Measurements from ENCODE around the gene RBM33. TPM values are rescaled to one million over a fixed set of nuclear protein-coding genes. Genes with fewer than 3 reads are reported as not detected.

Gene RBM33
- total and polyA plus RNA-seq, 2 of the 4 experiments (the other 2 are of a cell fraction) = 7.3 to 10.8 TPM

- H3K56ac ChIP-seq (ENCODE audit: extremely low read depth, insufficient read depth, low read length) = no peak overlapping the region
- peaks cover 17 to 38% of the 10 kb centered on the region in 2 experiments for H3K79me1 ChIP-seq (ENCODE audit: low read depth in 1 of 2, low read length in 2 of 2)
- H4K8ac ChIP-seq (ENCODE audit: low read depth in 2 of 2, low read length in 2 of 2) = no peak overlapping the region
- H4K91ac ChIP-seq (ENCODE audit: insufficient read depth, low read depth, low read length) = no peak overlapping the region
- H3K14ac ChIP-seq (replicated peaks; ENCODE audit: low read depth, low read length) = no peak overlapping the region
- no peak overlapping the region for H3K4me3 ChIP-seq (ENCODE audit: insufficient read depth, low read depth, low read length)
- H2BK20ac ChIP-seq (ENCODE audit: low read depth, low read length) = no peak overlapping the region
- intact Hi-C loops (cut with micrococcal nuclease) (no loop called here), in situ Hi-C loops (cut with MboI; ENCODE audit: low sequenced_read_pairs) (no loop called here), dilution Hi-C loops (cut with HindIII; ENCODE audit: low sequenced_read_pairs, unreplicated experiment) (no loop called here)
- no peak overlapping the region for H2BK15ac ChIP-seq (ENCODE audit: low read depth, low read length)
- peaks cover 41% of the 10 kb centered on the region for H4K20me1 ChIP-seq (ENCODE audit: insufficient read depth, low read length)
- no CpG with 5 or more reads among the region's 5 CpGs for WGBS, 2 experiments (ENCODE audit: extremely low coverage in 2 of 2, insufficient read length in 1 of 2)
- no peak overlapping the region for H2BK5ac ChIP-seq (ENCODE audit: low read depth, low read length, poor library complexity, severe bottlenecking)
- no peak overlapping the region for H2AFZ ChIP-seq (replicated peaks; ENCODE audit: low read length, poor library complexity)
- H2AK9ac ChIP-seq (replicated peaks; ENCODE audit: low read depth, low read length, poor library complexity) = no peak overlapping the region
- BruUV-seq (replicated peaks) = no TSS peak
- no peak overlapping the region for H3K9ac ChIP-seq (ENCODE audit: low read depth, low read length)
- DNase-seq (no peak), ATAC-seq (ENCODE audit: low read depth) (no peak)
- H3K27me3 ChIP-seq (ENCODE audit: control insufficient read depth, insufficient read depth, low read length) = no peaks in the 10 kb centered on the region
- peaks cover 1% of the 10 kb centered on the region; the same call in 1 of the 2 replicates for H3K36me3 ChIP-seq (ENCODE audit: control insufficient read depth, insufficient read depth, low read length)
- no peak overlapping the region for H3K4me2 ChIP-seq (ENCODE audit: low read depth, low read length)
- ChIA-PET CTCF (interaction anchor here (0.7 kb wide), 1 partner anchor 16 kb away, joined by 8 read pairs; no protein-coding TSS in a partner anchor), POLR2A (ENCODE audit: unreplicated experiment) (no interaction called here)
- no peak overlapping the region for H2BK120ac ChIP-seq (ENCODE audit: low read depth, low read length)
- H3K9me1 ChIP-seq (ENCODE audit: insufficient read depth, low read length) = peaks cover 10% of the 10 kb centered on the region
- no peaks in the 10 kb centered on the region for H3K9me3 ChIP-seq (ENCODE audit: control insufficient read depth, insufficient read depth, low read length)
- H3K4me1 ChIP-seq (ENCODE audit: control insufficient read depth, insufficient read depth, low read length) = 0 out of 2 replicates have a peak, but pooled peaks cover 2% of the 10 kb centered on the region
- no peak overlapping the region for H2AK5ac ChIP-seq (ENCODE audit: low read depth, low read length)
- TF ChIP-seq MXI1 (IDR thresholded peaks at IDR 0.05; ENCODE audit: borderline replicate concordance, low read depth, low read length) = no peak
- TF ChIP-seq POLR2A (IDR thresholded peaks at IDR 0.05; ENCODE audit: low read depth, low read length) = no peak
- no peak for TF ChIP-seq MAZ (IDR thresholded peaks at IDR 0.05; ENCODE audit: borderline replicate concordance, low read depth, low read length)
- no peak for TF ChIP-seq CHD1 (IDR thresholded peaks at IDR 0.05; ENCODE audit: low read depth, low read length)
- TF ChIP-seq, protein P1, sequence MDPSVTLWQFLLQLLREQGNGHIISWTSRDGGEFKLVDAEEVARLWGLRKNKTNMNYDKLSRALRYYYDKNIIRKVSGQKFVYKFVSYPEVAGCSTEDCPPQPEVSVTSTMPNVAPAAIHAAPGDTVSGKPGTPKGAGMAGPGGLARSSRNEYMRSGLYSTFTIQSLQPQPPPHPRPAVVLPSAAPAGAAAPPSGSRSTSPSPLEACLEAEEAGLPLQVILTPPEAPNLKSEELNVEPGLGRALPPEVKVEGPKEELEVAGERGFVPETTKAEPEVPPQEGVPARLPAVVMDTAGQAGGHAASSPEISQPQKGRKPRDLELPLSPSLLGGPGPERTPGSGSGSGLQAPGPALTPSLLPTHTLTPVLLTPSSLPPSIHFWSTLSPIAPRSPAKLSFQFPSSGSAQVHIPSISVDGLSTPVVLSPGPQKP (IDR thresholded peaks at IDR 0.05; ENCODE audit: borderline replicate concordance, low read depth, low read length) = no peak
- no peak for TF ChIP-seq MAFK (IDR thresholded peaks at IDR 0.05; ENCODE audit: low read depth, low read length)
- TF ChIP-seq, protein P2, sequence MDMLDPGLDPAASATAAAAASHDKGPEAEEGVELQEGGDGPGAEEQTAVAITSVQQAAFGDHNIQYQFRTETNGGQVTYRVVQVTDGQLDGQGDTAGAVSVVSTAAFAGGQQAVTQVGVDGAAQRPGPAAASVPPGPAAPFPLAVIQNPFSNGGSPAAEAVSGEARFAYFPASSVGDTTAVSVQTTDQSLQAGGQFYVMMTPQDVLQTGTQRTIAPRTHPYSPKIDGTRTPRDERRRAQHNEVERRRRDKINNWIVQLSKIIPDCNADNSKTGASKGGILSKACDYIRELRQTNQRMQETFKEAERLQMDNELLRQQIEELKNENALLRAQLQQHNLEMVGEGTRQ (IDR thresholded peaks at IDR 0.05; ENCODE audit: low read depth, low read length) = no peak
- no peak for TF ChIP-seq RAD21 (IDR thresholded peaks at IDR 0.05; ENCODE audit: low read length)
- TF ChIP-seq CEBPB (IDR thresholded peaks at IDR 0.05; ENCODE audit: low read depth, low read length) = no peak
- TF ChIP-seq BHLHE40 (IDR thresholded peaks at IDR 0.05; ENCODE audit: low read depth, low read length) = no peak
- TF ChIP-seq FOS (IDR thresholded peaks at IDR 0.05; ENCODE audit: low read depth, low read length) = no peak
- no peak for TF ChIP-seq SMC3 (IDR thresholded peaks at IDR 0.05; ENCODE audit: low read depth, low read length)
- TF ChIP-seq, protein P3, sequence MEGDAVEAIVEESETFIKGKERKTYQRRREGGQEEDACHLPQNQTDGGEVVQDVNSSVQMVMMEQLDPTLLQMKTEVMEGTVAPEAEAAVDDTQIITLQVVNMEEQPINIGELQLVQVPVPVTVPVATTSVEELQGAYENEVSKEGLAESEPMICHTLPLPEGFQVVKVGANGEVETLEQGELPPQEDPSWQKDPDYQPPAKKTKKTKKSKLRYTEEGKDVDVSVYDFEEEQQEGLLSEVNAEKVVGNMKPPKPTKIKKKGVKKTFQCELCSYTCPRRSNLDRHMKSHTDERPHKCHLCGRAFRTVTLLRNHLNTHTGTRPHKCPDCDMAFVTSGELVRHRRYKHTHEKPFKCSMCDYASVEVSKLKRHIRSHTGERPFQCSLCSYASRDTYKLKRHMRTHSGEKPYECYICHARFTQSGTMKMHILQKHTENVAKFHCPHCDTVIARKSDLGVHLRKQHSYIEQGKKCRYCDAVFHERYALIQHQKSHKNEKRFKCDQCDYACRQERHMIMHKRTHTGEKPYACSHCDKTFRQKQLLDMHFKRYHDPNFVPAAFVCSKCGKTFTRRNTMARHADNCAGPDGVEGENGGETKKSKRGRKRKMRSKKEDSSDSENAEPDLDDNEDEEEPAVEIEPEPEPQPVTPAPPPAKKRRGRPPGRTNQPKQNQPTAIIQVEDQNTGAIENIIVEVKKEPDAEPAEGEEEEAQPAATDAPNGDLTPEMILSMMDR (conservative IDR thresholded peaks at IDR 0.05; ENCODE audit: low read depth, low read length) = no peak
- TF ChIP-seq RFX5 (IDR thresholded peaks at IDR 0.05; ENCODE audit: low read depth, low read length) = no peak
- H3K4ac ChIP-seq (ENCODE audit: low read depth, low read length) = no peak overlapping the region
- H3K23ac ChIP-seq (ENCODE audit: low read depth, low read length) = no peak overlapping the region
- no peak overlapping the region for H4K5ac ChIP-seq (ENCODE audit: low read depth, low read length)
- no peak overlapping the region for H3K27ac ChIP-seq (ENCODE audit: insufficient read depth, low read length)
- no peak overlapping the region for H3K18ac ChIP-seq (ENCODE audit: low read depth, low read length)
Observed at GRCh38 chr7:155692317-155692716, 47.9 kb downstream of the RBM33 start.
